Medulla oblongata (tissue), 1 donor: ENCODE results near the gene PPP1R13B.
"Not testable (repeated sequence)": the region's sequence is repeated elsewhere in the genome, so short reads cannot be mapped to it uniquely, and the experiment has no call there.

Source experiments
- DNase-seq: peaks from one replicate; pipeline ENCODE4 v3.0.0-alpha.2; 2015; ENCODE audit errors: extremely low spot score

Gene PPP1R13B

DNA sequence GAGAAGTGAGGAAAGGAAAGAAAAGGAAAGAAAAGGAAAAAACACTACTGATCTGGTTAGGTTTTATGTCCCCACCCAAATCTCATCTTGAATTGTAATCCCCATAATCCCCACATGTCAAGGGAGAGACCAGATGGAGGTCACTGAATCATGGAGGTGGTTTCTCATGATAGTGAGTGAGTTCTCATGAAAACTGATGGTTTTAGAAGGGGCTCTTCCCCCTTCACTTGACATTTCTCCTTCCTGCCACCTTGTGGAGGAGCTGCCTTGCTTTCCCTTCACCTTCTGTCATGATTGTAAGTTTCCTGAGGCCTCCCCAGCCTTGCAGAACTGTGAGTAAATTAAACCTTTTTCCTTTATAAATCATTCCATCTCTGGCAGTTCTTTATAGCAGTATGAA lies 54.2 kb downstream of the PPP1R13B start:
- DNase-seq: not testable (repeated sequence)

DNA sequence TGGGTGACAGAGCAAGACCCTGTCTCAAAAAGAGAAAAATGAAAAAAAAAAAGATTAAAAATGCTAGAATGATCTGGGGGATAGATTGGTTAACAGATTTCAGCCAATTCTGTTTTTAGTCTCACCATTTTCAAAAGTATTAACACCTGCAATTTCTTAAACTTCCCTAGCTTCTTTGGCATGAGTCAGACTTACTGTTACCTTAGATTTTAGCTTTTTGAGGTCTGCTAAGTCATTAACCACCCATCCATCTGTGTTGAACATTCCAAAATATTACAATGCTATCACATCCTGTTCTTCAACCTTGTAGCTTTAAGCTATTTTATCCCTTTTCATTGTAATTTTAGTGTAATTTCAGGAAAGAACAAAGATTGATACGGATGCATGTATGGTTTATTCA lies 59.3 kb downstream of the PPP1R13B start:
- no peak for DNase-seq

DNA sequence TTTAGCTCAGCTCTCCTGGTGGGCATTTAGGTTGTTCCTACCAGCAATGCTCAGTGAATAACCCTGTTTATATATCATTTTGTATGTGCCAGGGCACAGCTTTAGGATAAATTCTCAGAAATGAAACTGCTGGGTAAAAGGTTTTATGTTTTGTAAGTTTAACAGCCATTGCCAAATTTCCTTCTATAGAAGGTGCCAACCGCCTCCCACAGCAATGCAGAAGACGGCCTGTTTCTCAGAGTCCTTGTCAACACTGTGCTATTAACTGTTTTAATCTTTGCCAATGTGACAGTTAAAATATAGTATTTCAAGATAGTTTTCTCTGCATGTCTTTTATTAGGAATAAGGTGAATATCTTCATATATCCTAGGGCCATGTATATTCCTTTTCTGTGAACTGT lies 65.0 kb downstream of the PPP1R13B start:
- DNase-seq: no peak

GRCh38 chr14:103776319-103776718 lies 71.1 kb downstream of the PPP1R13B start:
- DNase-seq: not testable (repeated sequence)

GRCh38 chr14:103775506-103775905 lies 71.9 kb downstream of the PPP1R13B start:
- peak; percentile 67 for DNase-seq

DNA sequence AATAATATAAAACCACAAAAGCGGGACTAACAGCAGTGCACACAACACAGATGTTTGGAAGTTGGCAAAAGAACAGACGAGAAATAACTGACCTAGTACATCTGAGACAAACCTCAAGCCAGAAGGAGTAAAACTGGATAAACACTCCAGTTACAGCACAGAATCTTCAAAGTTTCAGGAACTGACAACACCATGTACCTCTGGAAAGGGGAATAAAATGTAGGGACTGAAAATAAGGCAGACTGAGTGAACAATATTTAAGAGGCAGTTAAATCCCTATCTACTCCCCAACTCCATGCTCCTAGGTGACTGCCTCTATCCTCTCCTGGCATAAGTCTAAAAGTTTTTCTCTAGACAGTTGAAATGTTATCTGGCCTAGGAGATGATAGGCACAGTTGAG lies 73.9 kb downstream of the PPP1R13B start:
- no peak for DNase-seq

DNA sequence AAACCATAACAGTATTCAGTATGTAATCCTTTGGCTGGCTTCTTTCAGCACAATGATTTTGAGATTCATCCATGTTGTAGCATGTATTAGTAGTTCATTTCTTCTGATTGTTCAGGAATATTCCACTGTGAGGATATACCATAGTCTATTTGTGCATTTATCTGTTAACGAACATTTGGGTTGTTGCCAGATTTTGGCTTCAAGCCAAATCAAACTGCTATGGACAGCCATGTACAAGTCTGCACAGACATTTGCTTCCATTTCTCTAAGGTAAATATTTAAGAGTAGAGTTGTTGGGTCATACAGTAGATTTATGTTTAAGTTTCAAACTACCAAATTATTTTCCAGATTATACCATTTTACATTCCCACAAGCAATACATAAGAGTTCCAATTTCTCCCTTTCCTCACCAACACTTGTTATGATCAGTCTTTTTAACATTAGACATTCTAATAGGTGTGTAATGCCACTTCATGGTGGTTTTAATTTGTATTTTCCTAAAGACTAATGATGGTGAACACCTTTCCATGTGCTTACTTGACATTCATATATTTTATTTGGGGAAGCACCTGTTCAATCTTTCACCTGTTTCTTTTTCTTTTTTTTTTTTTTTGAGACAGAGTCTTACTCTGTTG lies 75.2 kb downstream of the PPP1R13B start:
- no peak for DNase-seq

GRCh38 chr14:103770902-103771301 lies 76.5 kb downstream of the PPP1R13B start:
- no peak for DNase-seq

- DNase-seq: no peak
Measured at GRCh38 chr14:103770500-103770899, 76.9 kb downstream of the PPP1R13B start.

DNA sequence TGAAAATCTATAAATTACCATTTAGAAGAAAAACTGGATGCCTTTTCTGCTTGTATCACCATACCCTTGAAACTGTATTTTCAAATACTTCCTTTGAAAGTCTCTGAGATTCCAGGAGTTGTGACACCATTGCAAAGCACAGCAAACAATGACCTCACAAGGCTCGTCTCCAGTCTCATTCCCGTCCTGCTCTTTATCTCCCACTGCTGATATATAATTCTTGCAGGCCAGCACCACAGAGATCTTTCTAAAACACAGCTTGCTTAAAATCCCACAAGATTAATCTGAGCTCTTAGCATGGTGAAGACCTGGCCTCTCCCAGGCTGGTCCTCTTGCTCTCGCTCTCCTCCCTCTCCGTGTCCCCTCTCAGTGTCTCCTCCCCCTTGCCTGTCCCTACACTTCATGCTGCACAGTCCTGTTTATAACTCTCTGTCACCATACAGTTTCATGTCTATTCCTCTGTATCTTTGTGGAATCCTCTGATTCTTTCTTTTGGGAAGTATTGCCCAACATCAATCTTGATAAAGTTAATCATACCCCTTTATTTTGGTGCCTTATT lies 80.0 kb downstream of the PPP1R13B start:
- DNase-seq: no peak

DNA sequence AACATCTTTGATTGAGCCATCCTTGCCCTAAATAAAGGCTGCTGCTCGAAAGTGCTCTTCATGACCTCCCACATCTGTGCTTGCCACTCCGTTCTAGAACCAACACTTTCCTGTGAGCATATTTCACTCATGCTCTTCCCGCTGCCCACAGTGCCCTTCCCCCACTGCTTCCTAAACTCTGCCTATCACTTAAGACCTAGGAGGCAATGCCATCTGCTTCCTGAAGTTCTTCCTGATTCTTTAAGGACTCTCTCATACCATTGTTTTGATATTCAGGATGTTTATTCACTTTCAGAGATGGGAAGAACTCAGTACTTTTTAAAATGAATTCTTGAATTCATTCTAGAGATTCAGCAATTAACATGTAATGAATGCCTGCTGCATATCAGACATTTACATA lies 81.8 kb downstream of the PPP1R13B start:
- DNase-seq: no peak

GRCh38 chr14:103763730-103764488 lies 83.5 kb downstream of the PPP1R13B start:
- no peak for DNase-seq

DNA sequence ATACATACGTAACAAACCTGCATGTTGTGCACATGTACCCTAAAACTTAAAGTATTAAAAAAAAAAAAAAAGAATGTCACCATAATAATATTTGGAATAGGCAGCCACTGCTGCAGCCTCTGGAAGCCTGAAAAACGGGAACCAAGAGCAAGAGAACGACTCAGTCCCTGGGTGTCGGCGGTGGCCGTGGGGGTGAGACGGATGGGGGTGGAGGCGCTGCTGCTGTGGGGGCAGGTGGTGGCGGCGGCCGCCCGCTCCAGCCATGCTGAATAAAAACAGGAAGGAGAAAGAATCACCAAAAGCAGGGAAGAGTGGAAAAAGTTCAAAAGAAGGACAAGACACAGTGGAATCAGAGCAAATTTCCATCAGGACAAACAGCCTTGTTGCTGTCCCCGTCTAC lies 84.8 kb downstream of the PPP1R13B start:
- DNase-seq: no peak

GRCh38 chr14:103762036-103762435 lies 85.3 kb downstream of the PPP1R13B start:
- DNase-seq: no peak

GRCh38 chr14:103758059-103758776 lies 89.2 kb downstream of the PPP1R13B start:
- DNase-seq: no peak

GRCh38 chr14:103755060-103755459 lies 92.3 kb downstream of the PPP1R13B start:
- DNase-seq: no peak

DNA sequence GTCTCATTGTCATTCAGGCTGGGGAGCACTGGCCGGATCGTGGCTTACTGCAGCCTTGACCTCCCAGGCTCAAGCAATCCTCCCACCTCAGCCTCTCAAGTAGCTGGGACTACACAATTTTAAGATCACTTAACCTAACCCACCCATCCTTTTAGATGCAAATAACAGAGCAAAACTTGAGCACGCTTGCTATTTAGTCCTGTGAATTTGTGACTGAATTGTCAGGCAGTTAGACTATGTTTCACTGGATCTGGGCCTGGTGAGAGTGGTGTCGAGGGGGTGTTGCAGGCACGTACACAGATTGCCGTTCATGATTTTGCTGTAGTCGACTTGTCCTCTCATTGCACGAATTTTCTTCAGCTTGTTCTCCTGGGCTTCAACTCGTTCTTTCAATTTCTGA lies 93.6 kb downstream of the PPP1R13B start:
- DNase-seq: no peak

GRCh38 chr14:103749860-103750259 lies 97.5 kb downstream of the PPP1R13B start:
- no peak for DNase-seq

GRCh38 chr14:103749452-103749851 lies 97.9 kb downstream of the PPP1R13B start:
- no peak for DNase-seq

GRCh38 chr14:103748534-103748857 lies 98.9 kb downstream of the PPP1R13B start:
- no peak for DNase-seq

- no peak for DNase-seq
Measured at GRCh38 chr14:103746701-103747100, 100.7 kb downstream of the PPP1R13B start.

DNA sequence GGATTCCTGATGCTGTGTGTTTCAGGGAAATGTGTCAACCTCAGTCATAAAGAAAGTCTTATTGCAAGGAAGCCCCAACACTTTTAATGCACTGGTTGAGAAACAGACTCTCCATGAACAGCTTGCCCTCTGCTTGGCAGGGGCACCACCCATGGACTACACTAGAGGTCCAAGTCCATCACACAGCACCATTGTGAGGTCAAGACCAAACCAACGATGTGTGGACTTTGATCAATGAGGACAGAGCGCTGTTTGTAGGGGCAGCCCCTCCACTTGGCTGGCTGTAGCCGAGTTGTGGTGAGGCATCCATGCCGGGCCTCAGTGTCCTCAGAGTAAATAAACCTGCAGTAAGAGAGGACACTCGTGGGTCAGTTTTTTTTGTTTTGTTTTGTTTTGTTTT lies 102.0 kb downstream of the PPP1R13B start:
- DNase-seq: no peak
